ENCODE measurements around the gene GSTA5.

- TF ChIP-seq CTCF (conservative IDR thresholded peaks at IDR 0.05; ENCODE audit: low read length) (no peak), EZH2phosphoT487 (IDR thresholded peaks at IDR 0.05; ENCODE audit: borderline replicate concordance) (no peak)
Measured at GRCh38 chr6:52877786-52878185, 37.2 kb upstream of the GSTA5 start.

Measured in Loucy (cell line).